Prostate gland (tissue), 2 donors: ENCODE data around the gene FITM2. TPM values are rescaled to one million over a fixed set of nuclear protein-coding genes. Genes with fewer than 3 reads are reported as not detected.
A peak's percentile ranks its signal among the peaks of the same experiment; 100 is the strongest.
"Not testable (repeated sequence)": the region's sequence is repeated elsewhere in the genome, so short reads cannot be mapped to it uniquely, and the experiment has no call there.

ENCODE experiments used
- DNase-seq: peaks from one replicate; pipeline ENCODE4 v3.0.0-alpha.2; 2019; ENCODE audit warnings: low spot score
- H3K27ac ChIP-seq, 2 donors: fragments of 200-600 bp; sonication (generic); 2 replicates each; pipeline ENCODE4 v1.5.1; 2017 to 2019
- H3K27me3 ChIP-seq: fragments of 200-600 bp; sonication (generic); replicated peaks from 2 replicates; pipeline ENCODE4 v1.5.1; 2019; ENCODE audit not compliant: insufficient read depth
- H3K36me3 ChIP-seq, 2 donors: fragments of 200-600 bp; sonication (generic); 1 replicate in 1 of 2; 2 replicates in 1 of 2; pipeline versions ENCODE4 v1.5.1 to v1.8.1; 2017 to 2019
- H3K4me1 ChIP-seq: fragments of 200-600 bp; sonication (generic); replicated peaks from 2 replicates; pipeline ENCODE4 v1.5.1; 2019
- H3K4me3 ChIP-seq, 2 donors: fragments of 200-600 bp; sonication (generic); 2 replicates each; pipeline ENCODE4 v1.5.1; 2017 to 2019
- H3K9me3 ChIP-seq: fragments of 200-600 bp; sonication (generic); 2 replicates; pipeline ENCODE4 v1.5.1; 2017
- CTCF ChIP-seq, 4 experiments: fragments of 200-600 bp in 2 of 4; fragments of 450-650 bp in 2 of 4; sonication (generic) in 2 of 4; IDR thresholded peaks; 1 replicate in 3 of 4; 2 replicates in 1 of 4; pipeline ENCODE4 v1.5.1; 2016 to 2019; ENCODE audit warnings: antibody characterized with exemption in 4 of 4, mild to moderate bottlenecking in 2 of 4, moderate library complexity in 2 of 4
- POLR2A ChIP-seq: fragments of 450-650 bp; IDR thresholded peaks from one replicate; pipeline ENCODE4 v1.6.1; 2016; ENCODE audit warnings: antibody characterized with exemption, mild to moderate bottlenecking
- POLR2AphosphoS5 ChIP-seq: sonication (generic); formaldehyde crosslinking; IDR thresholded peaks from one replicate; pipeline ENCODE4 v1.6.1; 2017; ENCODE audit warnings: antibody characterized with exemption
- WGBS: methylation state at CpG from one replicate; pipeline ENCODE4 v1.1.5; 2018; 5-methylcytosine and 5-hydroxymethylcytosine counted together
- intact Hi-C: fragments of 100-400 bp; cut with DNase I; formaldehyde crosslinking; loops from one replicate; pipeline ENCODE4 v1.14.2; 2022
- total RNA-seq, 2 donors: library from RNA; depleted of rRNA; stranded (reverse); fragments of >200 nt; gene quantifications; one replicate each; pipeline ENCODE4 v1.1.0, GENCODE V29; 2016

Gene FITM2
- total RNA-seq, 2 donors from 2014 or later: 11.6 to 24.2 TPM

GRCh38 chr20:44306927-44307326 is 4.1 kb downstream of the FITM2 start:
- H3K27me3 ChIP-seq: no peaks in the 10 kb centered on the region

GRCh38 chr20:44304383-44304782 is 6.6 kb downstream of the FITM2 start:
- intact Hi-C loops: no loop called here
- no peak for TF ChIP-seq POLR2A
- TF ChIP-seq POLR2AphosphoS5: no peak
- TF ChIP-seq CTCF (IDR thresholded peaks at IDR 0.05): no peak

More at GRCh38 chr20:44306927-44307326, 4.1 kb downstream of the FITM2 start:
- Histone ChIP-seq H3K27ac (no peak overlapping the region), H3K4me1 (peaks cover 10% of the 10 kb centered on the region), H3K4me3 (no peak overlapping the region), H3K36me3 (no peaks in the 10 kb centered on the region), H3K9me3 (no peaks in the 10 kb centered on the region)
- intact Hi-C loops: no loop called here
- WGBS: 89% methylated on average over 9 of the region's 9 CpGs
- DNase-seq: no peak
- TF ChIP-seq POLR2A (no peak), CTCF (IDR thresholded peaks at IDR 0.05) (no peak)

GRCh38 chr20:44302736-44303135 is 8.3 kb downstream of the FITM2 start:
- Histone ChIP-seq H3K27ac (peak overlapping the region in 1 of 2 donors; percentile 26), H3K27me3 (no peaks in the 10 kb centered on the region), H3K4me1 (peaks cover 2% of the 10 kb centered on the region), H3K9me3 (no peaks in the 10 kb centered on the region), H3K4me3 (no peak overlapping the region), H3K36me3 (no peaks in the 10 kb centered on the region)
- no peak for DNase-seq
- intact Hi-C loops: no loop called here
- TF ChIP-seq POLR2AphosphoS5: no peak
- no peak for TF ChIP-seq CTCF (IDR thresholded peaks at IDR 0.05)
- no peak for TF ChIP-seq POLR2A
- WGBS: 57% methylated on average over 8 of the region's 8 CpGs

More at GRCh38 chr20:44304383-44304782, 6.6 kb downstream of the FITM2 start:
- H3K9me3 ChIP-seq: no peaks in the 10 kb centered on the region
- H3K27me3 ChIP-seq: no peaks in the 10 kb centered on the region
- H3K36me3 ChIP-seq: no peaks in the 10 kb centered on the region
- H3K27ac ChIP-seq: no peak overlapping the region
- no peak overlapping the region for H3K4me3 ChIP-seq
- peaks cover 2% of the 10 kb centered on the region for H3K4me1 ChIP-seq
- DNase-seq: no peak

DNA sequence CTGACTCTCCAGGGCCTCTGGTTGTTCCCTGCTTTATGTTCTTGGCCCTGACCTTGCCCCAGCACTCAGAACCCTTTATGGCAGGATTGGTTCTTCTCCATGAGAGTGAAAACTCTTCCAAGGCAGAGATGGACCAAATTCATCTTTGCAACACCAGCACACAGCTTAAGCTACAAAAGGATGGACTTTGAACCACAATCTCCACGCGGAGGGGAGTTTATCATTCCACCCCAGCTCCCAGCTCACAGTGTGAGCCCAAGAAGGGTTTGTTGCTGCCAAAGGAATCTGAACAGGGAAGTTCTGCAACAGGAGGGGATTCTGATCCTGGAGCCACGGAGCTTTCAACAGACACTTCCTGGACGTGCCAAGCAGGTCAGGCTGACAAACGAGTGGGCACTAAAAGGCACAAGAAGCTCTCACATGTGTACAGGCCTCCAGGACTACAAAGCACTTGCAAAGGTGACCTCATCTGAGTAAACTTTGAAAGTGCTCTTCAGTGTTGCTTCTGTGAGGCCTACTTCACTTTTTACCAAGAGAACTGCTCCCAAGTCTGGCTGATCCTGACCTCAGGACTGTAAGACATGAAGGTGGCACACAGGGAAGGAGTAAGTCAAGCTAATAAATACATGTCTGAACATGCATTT is 8.9 kb downstream of the FITM2 start:
- H3K27me3 ChIP-seq: no peaks in the 10 kb centered on the region
- no peaks in the 10 kb centered on the region for H3K36me3 ChIP-seq
- DNase-seq: peak; percentile 25
- H3K4me3 ChIP-seq: no peak overlapping the region
- H3K9me3 ChIP-seq: no peaks in the 10 kb centered on the region
- no peak for TF ChIP-seq CTCF (IDR thresholded peaks at IDR 0.05)
- TF ChIP-seq POLR2AphosphoS5: peak; percentile 28
- 34% methylated on average over 5 of the region's 5 CpGs for WGBS
- intact Hi-C loops: no loop called here
- peak overlapping the region in 1 of 2 donors; percentile 26 for H3K27ac ChIP-seq
- H3K4me1 ChIP-seq: peaks cover 2% of the 10 kb centered on the region

DNA sequence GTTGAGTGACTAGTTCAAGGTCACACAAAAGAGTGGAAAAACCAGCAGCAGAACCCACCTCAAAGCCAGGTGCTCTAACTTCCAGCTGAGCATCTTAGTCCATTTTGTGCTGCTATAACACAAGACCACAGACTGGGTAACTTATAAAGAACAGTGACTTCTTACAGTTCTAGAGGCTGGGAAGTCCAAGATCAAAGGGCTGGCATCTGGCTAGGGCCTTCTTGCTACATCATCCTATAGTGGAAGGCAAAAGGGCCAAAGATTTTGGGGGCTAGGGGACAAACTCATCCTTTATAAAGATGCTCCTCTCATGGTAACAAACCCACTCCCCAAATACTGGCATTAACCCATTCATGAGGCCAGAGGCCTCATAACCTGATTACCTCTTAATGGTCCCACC is 9.7 kb downstream of the FITM2 start:
- no peak for TF ChIP-seq POLR2A
- Histone ChIP-seq H3K4me3 (no peak overlapping the region), H3K4me1 (peaks cover 2% of the 10 kb centered on the region), H3K9me3 (no peaks in the 10 kb centered on the region), H3K27me3 (no peaks in the 10 kb centered on the region), H3K36me3 (no peaks in the 10 kb centered on the region), H3K27ac (no peak overlapping the region)
- intact Hi-C loops: no loop called here
- no peak for DNase-seq

DNA sequence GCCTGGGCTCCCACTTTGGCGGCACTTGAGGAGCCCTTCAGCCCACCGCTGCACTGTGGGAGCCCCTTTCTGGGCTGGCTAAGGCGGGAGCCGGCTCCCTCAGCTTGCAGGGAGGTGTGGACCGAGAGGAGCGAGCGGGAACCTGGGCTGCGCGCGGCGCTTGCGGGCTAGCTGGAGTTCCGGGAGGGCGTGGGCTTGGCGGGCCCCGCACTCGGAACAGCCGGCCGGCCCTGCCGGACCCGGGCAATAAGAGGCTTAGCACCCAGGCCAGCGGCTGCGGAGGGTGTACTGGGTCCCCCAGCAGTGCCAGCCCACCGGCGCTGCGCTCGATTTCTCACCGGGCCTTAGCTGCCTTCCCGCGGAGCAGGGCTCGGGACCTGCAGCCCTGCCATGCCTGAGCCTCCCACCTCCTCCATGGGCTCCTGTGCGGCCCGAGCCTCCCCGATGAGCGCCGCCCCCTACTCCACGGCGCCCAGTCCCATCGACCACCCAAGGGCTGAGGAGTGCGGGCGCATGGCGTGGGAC is 11.9 kb downstream of the FITM2 start:
- H3K27me3 ChIP-seq, intact Hi-C loops, DNase-seq, H3K4me1 ChIP-seq, H3K36me3 ChIP-seq, H3K27ac ChIP-seq, H3K9me3 ChIP-seq, H3K4me3 ChIP-seq: not testable (repeated sequence)
- whole genome bisulfite sequencing: 94% methylated on average over 34 of the region's 42 CpGs
